GM18505 (cell line): ENCODE results near the gene COA7.
"Not testable (repeated sequence)": the region's sequence is repeated elsewhere in the genome, so short reads cannot be mapped to it uniquely, and the experiment has no call there.

Source experiments
- ATAC-seq: cut with Tn5 transposase; IDR thresholded peaks from one replicate; pipeline ENCODE4 v1.9.1; 2021; ENCODE audit not compliant: unreplicated experiment
- POLR2A ChIP-seq: IDR thresholded peaks from 4 replicates; pipeline ENCODE4 v1.6.1; 2011; ENCODE audit warnings: borderline replicate concordance; ENCODE audit not compliant: insufficient read depth, insufficient read length; ENCODE audit errors: extremely low read depth

Gene COA7

DNA sequence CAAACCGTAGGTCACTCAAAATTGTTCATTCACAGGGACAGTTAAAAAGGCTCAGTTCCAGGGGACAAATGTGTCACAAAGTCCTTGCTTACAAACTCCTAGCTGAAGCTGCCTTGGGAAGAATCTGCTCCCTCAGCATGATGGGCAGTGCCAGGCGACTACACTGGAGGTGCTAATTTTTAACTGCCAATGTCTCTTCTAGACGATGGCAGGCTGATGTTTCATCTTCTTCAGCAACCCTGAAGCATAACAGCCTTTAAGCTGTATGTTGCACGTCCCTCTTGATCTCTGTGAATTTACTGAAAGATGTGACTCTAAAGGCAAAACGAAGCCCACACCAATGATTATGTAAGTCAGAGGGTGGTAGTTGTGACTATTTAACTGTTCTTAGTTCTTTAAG lies 11.3 kb downstream of the COA7 start:
- ATAC-seq: no peak
- no peak for TF ChIP-seq POLR2A

- ATAC-seq: not testable (repeated sequence)
Measured at GRCh38 chr1:52686261-52686751, 11.8 kb downstream of the COA7 start.

- no peak for TF ChIP-seq POLR2A
- no peak for ATAC-seq
Measured at GRCh38 chr1:52684545-52684944, 13.6 kb downstream of the COA7 start.

DNA sequence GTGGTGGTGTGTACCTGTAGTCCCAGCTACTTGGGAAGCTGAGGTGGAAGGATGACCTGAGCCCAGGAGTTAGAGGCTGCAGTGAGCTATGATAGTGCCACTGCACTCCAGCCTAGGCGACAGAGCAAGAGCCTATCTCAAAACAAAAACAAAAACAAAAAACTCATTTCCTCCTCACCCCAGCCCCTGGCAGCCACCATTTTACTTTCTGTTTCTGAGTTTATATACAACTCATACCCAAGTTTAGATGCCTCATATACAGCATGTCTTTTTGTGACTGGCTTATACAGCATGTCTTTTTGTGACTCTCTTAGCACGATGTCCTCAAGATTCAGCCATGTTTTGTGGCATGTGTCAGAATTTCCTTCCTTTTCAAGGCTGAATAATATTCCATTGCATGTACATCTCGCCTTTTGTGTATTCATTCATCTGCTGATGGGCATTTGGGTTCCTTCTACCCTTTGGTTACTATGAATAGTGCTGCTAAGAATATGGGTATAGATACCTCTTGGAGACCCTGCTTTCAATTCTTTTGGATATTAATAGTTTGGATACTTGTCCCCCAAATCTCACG lies 14.7 kb downstream of the COA7 start:
- no peak for ATAC-seq
- no peak for TF ChIP-seq POLR2A

- no peak for ATAC-seq
- TF ChIP-seq POLR2A: no peak
Measured at GRCh38 chr1:52681136-52681535, 17.0 kb downstream of the COA7 start.

DNA sequence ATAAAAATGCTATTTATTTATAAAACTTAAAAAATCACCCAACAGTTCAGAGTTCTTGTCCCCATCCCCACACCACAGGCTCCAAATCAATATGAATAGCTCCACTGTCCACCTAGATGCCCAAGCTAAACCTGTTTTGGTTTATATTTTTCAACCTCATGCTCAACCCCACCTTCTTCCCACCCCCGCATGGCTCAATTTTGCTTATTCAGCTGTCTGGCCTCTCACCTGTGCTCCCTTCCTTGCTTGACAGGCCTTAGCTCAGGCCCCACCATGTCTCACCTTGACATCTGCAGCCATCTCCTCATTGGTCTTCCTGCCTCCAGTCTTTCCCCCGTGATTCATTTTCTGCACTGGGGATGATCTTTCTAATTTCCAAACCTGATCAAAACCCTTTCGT lies 17.8 kb downstream of the COA7 start:
- no peak for TF ChIP-seq POLR2A
- no peak for ATAC-seq

DNA sequence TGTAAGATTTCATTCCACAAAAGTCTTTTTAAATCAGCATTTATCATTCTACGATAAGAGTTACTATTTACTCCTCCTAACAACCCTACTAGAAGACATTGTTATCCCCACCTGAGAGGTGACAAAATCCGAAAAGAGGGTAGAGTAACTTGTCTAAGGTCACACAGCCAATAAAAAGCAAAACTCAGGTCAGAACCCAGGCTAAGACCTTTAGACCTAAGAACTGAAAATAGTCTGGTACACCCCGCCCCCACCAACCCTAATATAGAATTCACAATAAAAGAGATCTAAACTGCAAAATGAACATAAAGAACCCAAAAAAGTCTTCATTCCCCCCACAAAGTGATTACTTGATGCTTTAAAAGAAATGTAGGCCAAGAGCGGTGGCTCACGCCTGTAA lies 18.6 kb downstream of the COA7 start:
- TF ChIP-seq POLR2A: no peak

DNA sequence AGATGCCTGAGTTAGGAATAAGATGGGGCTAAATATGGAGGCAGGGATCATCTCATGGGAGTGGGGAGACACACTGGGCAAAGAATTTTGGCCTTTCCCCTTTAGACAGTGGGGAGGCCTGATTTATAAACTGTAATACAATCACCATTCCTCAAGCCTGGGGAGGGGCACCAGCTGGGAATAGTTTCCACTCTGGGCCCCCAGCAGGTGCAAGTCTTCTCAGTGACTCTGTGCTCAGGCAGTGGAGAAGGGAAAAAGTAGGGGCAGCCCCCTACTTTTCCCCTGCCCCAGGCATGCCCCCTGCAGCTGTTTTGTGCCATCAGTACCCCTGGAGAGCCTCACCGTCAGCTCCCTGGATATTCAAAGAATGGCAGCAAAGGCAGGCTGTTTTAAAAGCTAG lies 19.1 kb downstream of the COA7 start:
- no peak for TF ChIP-seq POLR2A
- no peak for ATAC-seq

More for the DNA sequence above, 18.6 kb downstream of the COA7 start:
- no peak for ATAC-seq

- ATAC-seq: no peak
- no peak for TF ChIP-seq POLR2A
Measured at GRCh38 chr1:52677076-52677806, 20.9 kb downstream of the COA7 start.

DNA sequence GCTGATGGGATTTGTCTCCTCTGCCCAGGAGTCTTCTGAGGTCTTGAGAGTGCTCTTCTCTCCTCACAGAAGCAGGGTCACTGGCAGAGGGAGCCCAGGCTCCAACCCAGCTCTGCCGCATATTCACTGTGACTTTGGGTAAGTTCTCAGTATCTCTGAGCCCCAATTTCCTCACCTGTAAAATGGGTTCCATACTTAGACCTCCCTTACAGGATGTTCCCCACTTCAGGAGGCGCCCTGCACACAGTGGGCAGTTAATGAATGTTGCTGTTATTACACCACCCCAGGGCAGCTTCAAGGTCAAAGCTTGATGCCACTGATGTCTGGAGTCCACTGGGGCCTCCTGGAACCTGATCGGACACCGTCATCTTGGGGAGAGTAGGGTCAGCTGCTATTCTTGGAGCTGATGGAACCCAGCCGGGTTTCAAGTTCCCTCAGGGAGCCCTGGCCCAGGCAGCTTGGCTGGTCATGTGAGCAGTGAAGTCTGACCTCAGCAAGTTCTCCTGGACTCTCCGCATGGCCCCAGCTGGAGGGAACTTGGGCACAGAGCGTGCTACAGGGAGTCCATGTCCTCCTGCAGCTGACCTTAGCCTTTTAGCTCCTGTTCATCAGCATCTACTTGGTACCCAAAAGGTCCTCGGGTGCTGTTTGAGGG lies 21.8 kb downstream of the COA7 start:
- ATAC-seq: no peak

DNA sequence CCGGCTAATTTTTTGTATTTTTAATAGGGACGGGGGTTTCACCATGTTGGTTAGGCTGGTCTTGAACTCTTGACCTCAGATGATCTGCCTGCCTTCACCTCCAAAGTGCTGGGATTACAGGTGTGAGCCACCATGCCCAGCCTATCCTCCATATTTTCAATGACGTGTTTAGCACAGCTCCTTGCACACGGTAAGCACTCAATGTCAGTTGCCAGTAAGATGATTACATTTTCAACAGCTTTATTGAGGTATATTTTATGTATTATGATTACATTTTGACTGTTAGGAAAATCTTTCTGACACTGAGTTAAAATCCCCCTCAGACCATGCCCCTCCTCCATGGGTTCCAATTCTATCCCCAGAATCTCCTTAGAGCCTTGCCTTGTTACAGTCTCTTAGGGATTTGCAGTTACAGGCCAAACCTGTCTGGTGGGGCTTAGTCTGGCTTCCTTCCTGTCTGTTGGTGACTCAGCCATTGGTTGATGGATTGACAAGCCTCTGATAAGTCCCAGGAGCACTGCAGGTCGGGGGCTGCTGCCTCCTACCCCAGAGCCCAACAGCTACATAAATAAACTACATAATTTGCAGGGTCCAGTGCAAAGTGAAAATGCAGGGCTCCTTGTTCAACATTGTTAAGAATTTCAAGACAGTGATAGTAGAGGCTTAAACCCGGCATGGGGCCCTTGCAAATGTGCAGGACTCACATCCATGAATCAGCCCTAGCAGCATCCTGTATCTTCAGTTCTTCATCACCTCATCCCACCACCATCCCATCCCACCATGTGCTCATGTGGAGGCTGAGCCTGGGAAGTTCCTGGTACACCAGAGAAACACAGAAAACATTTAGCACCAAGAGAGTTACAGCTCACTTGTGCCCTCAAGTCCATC lies 23.4 kb downstream of the COA7 start:
- TF ChIP-seq POLR2A: no peak
- ATAC-seq: no peak

More for the DNA sequence above, 21.8 kb downstream of the COA7 start:
- no peak for TF ChIP-seq POLR2A

- no peak for TF ChIP-seq POLR2A
- no peak for ATAC-seq
Measured at GRCh38 chr1:52673513-52673912, 24.6 kb downstream of the COA7 start.

DNA sequence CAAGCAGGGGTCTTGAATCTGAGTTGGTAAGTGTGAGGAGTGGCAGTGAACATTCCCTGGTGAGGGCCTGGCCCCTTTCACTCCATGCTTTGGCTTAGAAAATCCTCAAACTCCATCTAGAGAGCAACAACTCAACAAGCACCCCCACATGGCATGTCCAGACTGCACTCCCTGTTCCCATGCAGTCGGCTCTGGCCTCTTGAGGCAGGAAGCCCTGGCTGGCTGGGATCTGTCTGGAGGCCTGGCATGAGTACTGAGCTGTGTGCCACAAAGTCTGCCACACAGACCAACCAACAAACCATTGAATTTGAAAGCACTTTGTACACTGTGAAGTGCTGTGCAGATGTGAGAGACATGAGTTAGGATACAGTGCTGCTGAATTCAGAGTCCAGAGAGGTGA lies 25.2 kb downstream of the COA7 start:
- no peak for ATAC-seq
- TF ChIP-seq POLR2A: no peak

- ATAC-seq: no peak
- TF ChIP-seq POLR2A: no peak
Measured at GRCh38 chr1:52670604-52671003, 27.5 kb downstream of the COA7 start.

- ATAC-seq: no peak
- no peak for TF ChIP-seq POLR2A
Measured at GRCh38 chr1:52669696-52670095, 28.5 kb downstream of the COA7 start.
